ENCODE results near the gene SLC9A3.

GRCh38 chr5:472076-472655 is 52.1 kb downstream of the SLC9A3 start:
- TF ChIP-seq POLR2A (IDR thresholded peaks at IDR 0.05; ENCODE audit: low read depth) (no peak), EP300 (IDR thresholded peaks at IDR 0.05) (no peak), POLR2AphosphoS5 (IDR thresholded peaks at IDR 0.05) (no peak)
- TF ChIP-seq, protein P1, sequence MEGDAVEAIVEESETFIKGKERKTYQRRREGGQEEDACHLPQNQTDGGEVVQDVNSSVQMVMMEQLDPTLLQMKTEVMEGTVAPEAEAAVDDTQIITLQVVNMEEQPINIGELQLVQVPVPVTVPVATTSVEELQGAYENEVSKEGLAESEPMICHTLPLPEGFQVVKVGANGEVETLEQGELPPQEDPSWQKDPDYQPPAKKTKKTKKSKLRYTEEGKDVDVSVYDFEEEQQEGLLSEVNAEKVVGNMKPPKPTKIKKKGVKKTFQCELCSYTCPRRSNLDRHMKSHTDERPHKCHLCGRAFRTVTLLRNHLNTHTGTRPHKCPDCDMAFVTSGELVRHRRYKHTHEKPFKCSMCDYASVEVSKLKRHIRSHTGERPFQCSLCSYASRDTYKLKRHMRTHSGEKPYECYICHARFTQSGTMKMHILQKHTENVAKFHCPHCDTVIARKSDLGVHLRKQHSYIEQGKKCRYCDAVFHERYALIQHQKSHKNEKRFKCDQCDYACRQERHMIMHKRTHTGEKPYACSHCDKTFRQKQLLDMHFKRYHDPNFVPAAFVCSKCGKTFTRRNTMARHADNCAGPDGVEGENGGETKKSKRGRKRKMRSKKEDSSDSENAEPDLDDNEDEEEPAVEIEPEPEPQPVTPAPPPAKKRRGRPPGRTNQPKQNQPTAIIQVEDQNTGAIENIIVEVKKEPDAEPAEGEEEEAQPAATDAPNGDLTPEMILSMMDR (IDR thresholded peaks at IDR 0.05): no peak

All from esophagus muscularis mucosa (tissue), 4 donors.